Neural crest cell (in vitro differentiated cells): Measurements from ENCODE around the gene SDCCAG8. TPM values are rescaled to one million over a fixed set of nuclear protein-coding genes. Genes with fewer than 3 reads are reported as not detected.

Experiments
- DNase-seq: peaks from one replicate; pipeline ENCODE4 v3.0.0; 2021; ENCODE audit warnings: low read depth, mixed read lengths, low spot score
- H3K27ac Mint-ChIP-seq: one replicate; pipeline ENCODE4 v1.8.0; 2021; ENCODE audit warnings: mild to moderate bottlenecking, mixed read lengths; ENCODE audit not compliant: unreplicated experiment
- H3K27me3 Mint-ChIP-seq: 2 replicates; pipeline ENCODE4 v1.8.0; 2021; ENCODE audit warnings: low read depth, mild to moderate bottlenecking, mixed read lengths
- H3K36me3 Mint-ChIP-seq: 2 replicates; pipeline ENCODE4 v1.8.0; 2021; ENCODE audit warnings: low read depth, mild to moderate bottlenecking, mixed read lengths
- H3K4me1 Mint-ChIP-seq: 2 replicates; pipeline ENCODE4 v1.8.0; 2021; ENCODE audit warnings: mixed read lengths
- H3K4me3 Mint-ChIP-seq: one replicate; pipeline ENCODE4 v1.8.0; 2021; ENCODE audit warnings: mild to moderate bottlenecking, mixed read lengths
- H3K9me3 Mint-ChIP-seq: 2 replicates; pipeline ENCODE4 v1.8.0; 2021; ENCODE audit warnings: mixed read lengths
- CTCF ChIP-seq: fragments of 200-600 bp; sonication (generic); conservative IDR thresholded peaks from 2 replicates; pipeline ENCODE4 v1.5.0; 2021; ENCODE audit warnings: antibody characterized with exemption, mild to moderate bottlenecking
- total RNA-seq: library from RNA; stranded (reverse); gene quantifications from 2 replicates; pipeline ENCODE4 v1.2.1, GENCODE V29; 2021

The SDCCAG8 gene
- total RNA-seq, 1 donor from 2014 or later, result 19.9 TPM

GRCh38 chr1:243454328-243454997 is 198.6 kb downstream of the SDCCAG8 start:
- Mint-ChIP-seq H3K9me3 (no peaks in the 10 kb centered on the region), H3K27ac (no peak overlapping the region), H3K4me1 (peaks cover 13% of the 10 kb centered on the region), H3K4me3 (no peak overlapping the region), H3K36me3 (peaks cover 2% of the 10 kb centered on the region), H3K27me3 (no peaks in the 10 kb centered on the region)
- no peak for DNase-seq
- TF ChIP-seq CTCF, result no peak

GRCh38 chr1:243455760-243456651 is 200.2 kb downstream of the SDCCAG8 start:
- Mint-ChIP-seq H3K9me3 (no peaks in the 10 kb centered on the region), H3K27me3 (no peaks in the 10 kb centered on the region)

GRCh38 chr1:243457363-243457982 is 201.6 kb downstream of the SDCCAG8 start:
- DNase-seq, result no peak
- Mint-ChIP-seq H3K27ac (no peak overlapping the region), H3K4me1 (peaks cover 13% of the 10 kb centered on the region), H3K4me3 (no peak overlapping the region), H3K9me3 (no peaks in the 10 kb centered on the region), H3K27me3 (no peaks in the 10 kb centered on the region), H3K36me3 (no peaks in the 10 kb centered on the region)
- TF ChIP-seq CTCF, result no peak

More at GRCh38 chr1:243455760-243456651, 200.2 kb downstream of the SDCCAG8 start:
- Mint-ChIP-seq H3K4me1 (peaks cover 13% of the 10 kb centered on the region), H3K36me3 (no peaks in the 10 kb centered on the region), H3K4me3 (no peak overlapping the region), H3K27ac (no peak overlapping the region)
- TF ChIP-seq CTCF, result no peak
- DNase-seq, result no peak

GRCh38 chr1:243459059-243459458 is 203.2 kb downstream of the SDCCAG8 start:
- H3K27ac Mint-ChIP-seq, result no peak overlapping the region
- no peak overlapping the region for H3K4me3 Mint-ChIP-seq
- no peak for DNase-seq
- no peaks in the 10 kb centered on the region for H3K9me3 Mint-ChIP-seq
- H3K4me1 Mint-ChIP-seq, result peaks cover 13% of the 10 kb centered on the region
- no peaks in the 10 kb centered on the region for H3K27me3 Mint-ChIP-seq
- no peak for TF ChIP-seq CTCF
- no peaks in the 10 kb centered on the region for H3K36me3 Mint-ChIP-seq

GRCh38 chr1:243461700-243462099 is 205.9 kb downstream of the SDCCAG8 start:
- DNase-seq, result no peak
- TF ChIP-seq CTCF, result no peak
- H3K36me3 Mint-ChIP-seq, result no peaks in the 10 kb centered on the region
- H3K4me1 Mint-ChIP-seq, result peaks cover 1% of the 10 kb centered on the region
- no peak overlapping the region for H3K27ac Mint-ChIP-seq
- H3K9me3 Mint-ChIP-seq, result no peaks in the 10 kb centered on the region
- no peak overlapping the region for H3K4me3 Mint-ChIP-seq
- no peaks in the 10 kb centered on the region for H3K27me3 Mint-ChIP-seq
